ENCODE measurements around the gene SP8. TPM values are rescaled to one million over a fixed set of nuclear protein-coding genes. Genes with fewer than 3 reads are reported as not detected.

The SP8 gene
- total and polyA plus RNA-seq, 3 donors from 2014 or later = 0.26 to 2.2 (median 2.1) TPM

- Histone ChIP-seq H3K27ac (no peak overlapping the region), H3K4me3 (no peak overlapping the region), H3K4me1 (no peaks in the 10 kb centered on the region), H3K27me3 (no peaks in the 10 kb centered on the region), H3K36me3 (ENCODE audit: low read depth, missing control alignments) (no peaks in the 10 kb centered on the region), H3K9me3 (no peaks in the 10 kb centered on the region)
- no peak for DNase-seq
- 87 to 100% methylated on average over 1 of the region's 1 CpG for WGBS, 2 donors
- TF ChIP-seq POLR2A (IDR thresholded peaks at IDR 0.05) (no peak), CTCF (IDR thresholded peaks at IDR 0.05) (no peak)
- intact Hi-C loops (cut with DNase I; ENCODE audit: low total_unique reads) = no loop called here
Observed at GRCh38 chr7:20749906-20750305, 36.8 kb downstream of the SP8 start.

- Histone ChIP-seq H3K27me3 (no peaks in the 10 kb centered on the region), H3K4me3 (no peak overlapping the region), H3K27ac (no peak overlapping the region), H3K4me1 (no peaks in the 10 kb centered on the region), H3K9me3 (no peaks in the 10 kb centered on the region), H3K36me3 (ENCODE audit: low read depth, missing control alignments) (no peaks in the 10 kb centered on the region)
- TF ChIP-seq CTCF (IDR thresholded peaks at IDR 0.05) (no peak), POLR2A (IDR thresholded peaks at IDR 0.05) (no peak)
- intact Hi-C loops (cut with DNase I; ENCODE audit: low total_unique reads) = no loop called here
- DNase-seq = no peak
- WGBS, 2 donors = 90 to 95% methylated on average over 1 of the region's 1 CpG
Observed at GRCh38 chr7:20748853-20749252, 37.8 kb downstream of the SP8 start.

- no peaks in the 10 kb centered on the region for H3K27me3 ChIP-seq
- TF ChIP-seq POLR2A (IDR thresholded peaks at IDR 0.05) (no peak), CTCF (IDR thresholded peaks at IDR 0.05) (no peak)
- no peak overlapping the region for H3K27ac ChIP-seq
- 62 to 85% methylated on average over 3 of the region's 3 CpGs for WGBS, 2 donors
- no peaks in the 10 kb centered on the region for H3K9me3 ChIP-seq
- H3K4me3 ChIP-seq = no peak overlapping the region
- no peaks in the 10 kb centered on the region for H3K4me1 ChIP-seq
- DNase-seq = no peak
- intact Hi-C loops (cut with DNase I; ENCODE audit: low total_unique reads) = no loop called here
- no peaks in the 10 kb centered on the region for H3K36me3 ChIP-seq (ENCODE audit: low read depth, missing control alignments)
Observed at GRCh38 chr7:20747001-20747400, 39.7 kb downstream of the SP8 start.

- TF ChIP-seq POLR2A (IDR thresholded peaks at IDR 0.05) = no peak
- TF ChIP-seq CTCF (IDR thresholded peaks at IDR 0.05) = no peak
- DNase-seq = no peak
- Histone ChIP-seq H3K27ac (no peak overlapping the region), H3K4me1 (no peaks in the 10 kb centered on the region), H3K4me3 (no peak overlapping the region), H3K27me3 (no peaks in the 10 kb centered on the region), H3K9me3 (no peaks in the 10 kb centered on the region), H3K36me3 (ENCODE audit: low read depth, missing control alignments) (no peaks in the 10 kb centered on the region)
- 66 to 72% methylated on average over 7 of the region's 7 CpGs for WGBS, 2 donors
- intact Hi-C loops (cut with DNase I; ENCODE audit: low total_unique reads) = no loop called here
Observed at GRCh38 chr7:20745702-20746101, 41.0 kb downstream of the SP8 start.

- H3K4me1 ChIP-seq = no peaks in the 10 kb centered on the region
- 43 to 45% methylated on average over 7 of the region's 7 CpGs for WGBS, 2 donors
Observed at GRCh38 chr7:20744954-20745446, 41.7 kb downstream of the SP8 start.

More at GRCh38 chr7:20744954-20745446, 41.7 kb downstream of the SP8 start:
- Histone ChIP-seq H3K4me3 (no peak overlapping the region), H3K27ac (no peak overlapping the region), H3K27me3 (no peaks in the 10 kb centered on the region), H3K9me3 (no peaks in the 10 kb centered on the region), H3K36me3 (ENCODE audit: low read depth, missing control alignments) (no peaks in the 10 kb centered on the region)
- TF ChIP-seq POLR2A (IDR thresholded peaks at IDR 0.05) (no peak), CTCF (IDR thresholded peaks at IDR 0.05) (no peak)
- intact Hi-C loops (cut with DNase I; ENCODE audit: low total_unique reads) = no loop called here
- no peak for DNase-seq

Measured in testis (tissue), 3 donors.